KMS-11 (cell line): ENCODE data around the gene PKP3.
A peak's percentile ranks its signal among the peaks of the same experiment; 100 is the strongest.

Source experiments
- H2AFZ ChIP-seq: fragments of 200-600 bp; sonication (generic); 2 replicates; pipeline ENCODE4 v1.6.1; 2016; ENCODE audit warnings: antibody characterized with exemption, mixed run types, low read depth
- H3K27ac ChIP-seq: fragments of 200-600 bp; sonication (generic); 2 replicates; pipeline ENCODE4 v1.6.1; 2016; ENCODE audit warnings: mild to moderate bottlenecking, mixed run types
- H3K27me3 ChIP-seq: fragments of 200-600 bp; sonication (generic); 2 replicates; pipeline ENCODE4 v1.6.1; 2017; ENCODE audit warnings: mild to moderate bottlenecking, low read depth, mixed run types, moderate library complexity; ENCODE audit not compliant: insufficient read depth
- H3K36me3 ChIP-seq: fragments of 200-600 bp; sonication (generic); 2 replicates; pipeline ENCODE4 v1.6.1; 2017; ENCODE audit warnings: mild to moderate bottlenecking, mixed run types; ENCODE audit not compliant: insufficient read depth
- H3K4me1 ChIP-seq: fragments of 200-600 bp; sonication (generic); 2 replicates; pipeline ENCODE4 v1.6.1; 2016; ENCODE audit warnings: mild to moderate bottlenecking, low read depth, mixed run types; ENCODE audit not compliant: poor library complexity, severe bottlenecking
- H3K4me2 ChIP-seq: fragments of 200-600 bp; sonication (generic); 2 replicates; pipeline ENCODE4 v1.7.0; 2016; ENCODE audit warnings: mild to moderate bottlenecking, mixed run types
- H3K4me3 ChIP-seq: fragments of 200-600 bp; sonication (generic); IDR thresholded peaks from 2 replicates; pipeline ENCODE4 v1.6.1; 2017; ENCODE audit warnings: low read depth, low read length, mixed read lengths; ENCODE audit not compliant: insufficient read depth
- H3K79me2 ChIP-seq: fragments of 200-600 bp; sonication (generic); 2 replicates; pipeline ENCODE4 v1.6.1; 2016; ENCODE audit warnings: low read depth, mixed run types; ENCODE audit not compliant: insufficient read depth
- H3K9ac ChIP-seq: fragments of 200-600 bp; sonication (generic); 2 replicates; pipeline ENCODE4 v1.6.1; 2016; ENCODE audit warnings: mild to moderate bottlenecking, mixed run types
- H4K20me1 ChIP-seq: fragments of 200-600 bp; sonication (generic); 2 replicates; pipeline ENCODE4 v1.6.1; 2016; ENCODE audit warnings: mild to moderate bottlenecking, mixed run types; ENCODE audit not compliant: insufficient read depth
- CTCF ChIP-seq: fragments of 200-600 bp; sonication (generic); conservative IDR thresholded peaks from 2 replicates; pipeline ENCODE4 v1.6.1; 2017; ENCODE audit warnings: low read depth, mild to moderate bottlenecking, antibody characterized with exemption, low read length, moderate library complexity, mixed read lengths

Gene PKP3

DNA sequence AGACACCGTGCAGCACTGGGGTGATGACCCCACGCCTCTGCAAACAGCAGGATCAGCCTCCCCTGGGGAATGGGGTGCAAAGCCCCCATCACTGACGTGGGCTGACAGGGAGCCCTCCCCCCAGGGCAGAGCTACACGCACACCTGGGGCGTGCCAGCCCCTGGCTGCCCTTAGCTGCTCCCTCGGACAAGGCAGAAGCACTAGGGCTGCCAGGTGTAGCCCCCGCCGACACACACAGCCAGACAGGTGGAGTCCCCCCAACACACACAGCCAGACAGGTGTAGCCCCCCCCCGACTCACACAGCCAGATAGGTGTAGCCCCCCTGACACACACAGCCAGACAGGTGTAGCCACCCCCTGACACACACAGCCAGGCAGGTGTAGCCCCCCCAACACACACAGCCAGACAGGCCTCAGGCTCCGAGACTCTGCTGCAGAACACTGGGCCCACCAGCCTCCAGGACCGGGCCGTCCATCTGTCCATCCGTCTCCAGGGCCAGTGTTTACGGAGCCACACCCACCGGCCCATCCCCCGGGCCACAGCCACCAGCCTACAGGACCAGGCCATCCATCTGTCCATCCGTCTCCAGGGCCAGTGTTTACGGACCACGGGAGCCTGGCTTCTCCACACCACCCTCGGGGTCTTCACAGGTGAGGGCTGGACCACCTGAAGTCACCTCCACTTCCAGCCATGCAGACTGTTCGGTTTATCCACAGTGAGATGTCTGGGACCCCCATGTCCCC lies 44.3 kb downstream of the PKP3 start:
- H4K20me1 ChIP-seq, result no peaks in the 10 kb centered on the region
- H2AFZ ChIP-seq, result no peak overlapping the region
- TF ChIP-seq CTCF, result no peak
- no peaks in the 10 kb centered on the region for H3K27me3 ChIP-seq
- no peak overlapping the region for H3K4me3 ChIP-seq
- H3K79me2 ChIP-seq, result no peaks in the 10 kb centered on the region
- no peak overlapping the region for H3K9ac ChIP-seq
- no peaks in the 10 kb centered on the region for H3K36me3 ChIP-seq
- peaks cover 8% of the 10 kb centered on the region for H3K4me1 ChIP-seq
- H3K4me2 ChIP-seq, result no peak overlapping the region
- H3K27ac ChIP-seq, result no peak overlapping the region

- Histone ChIP-seq H3K4me1 (peaks cover 8% of the 10 kb centered on the region), H3K9ac (no peak overlapping the region), H3K27me3 (no peaks in the 10 kb centered on the region; the same call in 1 of the 2 replicates), H3K36me3 (no peaks in the 10 kb centered on the region), H3K4me3 (no peak overlapping the region), H3K4me2 (no peak overlapping the region), H4K20me1 (no peaks in the 10 kb centered on the region), H2AFZ (no peak overlapping the region), H3K27ac (no peak overlapping the region), H3K79me2 (no peaks in the 10 kb centered on the region)
- no peak for TF ChIP-seq CTCF
Measured at GRCh38 chr11:439315-440064, 45.5 kb downstream of the PKP3 start.

- TF ChIP-seq CTCF, result no peak
- Histone ChIP-seq H3K4me3 (no peak overlapping the region), H3K9ac (no peak overlapping the region)
Measured at GRCh38 chr11:440065-441042, 46.3 kb downstream of the PKP3 start.

DNA sequence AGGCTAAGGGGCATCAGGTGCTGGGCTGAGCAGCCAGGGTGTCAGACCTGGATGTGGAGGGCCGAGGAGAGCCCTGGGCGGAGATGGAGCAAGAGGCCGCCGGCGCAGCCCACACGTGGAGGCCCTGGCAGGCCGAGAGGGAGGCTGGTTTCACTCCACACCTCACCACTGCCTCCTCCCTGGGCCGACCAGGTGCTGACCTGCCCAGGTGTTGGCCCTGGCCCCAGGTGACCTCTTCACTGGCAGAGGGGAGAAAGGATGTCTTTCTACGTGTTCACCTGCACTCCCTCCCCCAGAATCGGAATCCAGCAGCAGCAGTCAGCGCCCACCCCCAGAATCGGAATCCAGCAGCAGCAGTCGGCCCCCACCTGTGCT lies 47.0 kb downstream of the PKP3 start:
- no peaks in the 10 kb centered on the region; the same call in 1 of the 2 replicates for H3K27me3 ChIP-seq
- no peaks in the 10 kb centered on the region for H3K36me3 ChIP-seq
- no peak overlapping the region; the same call in 1 of the 2 replicates for H2AFZ ChIP-seq
- no peak overlapping the region for H3K4me3 ChIP-seq
- H3K27ac ChIP-seq, result no peak overlapping the region
- no peaks in the 10 kb centered on the region for H4K20me1 ChIP-seq
- H3K4me1 ChIP-seq, result peaks cover 8% of the 10 kb centered on the region
- no peaks in the 10 kb centered on the region for H3K79me2 ChIP-seq
- peak overlapping the region; percentile 50; the same call in 1 of the 2 replicates for H3K9ac ChIP-seq
- peak overlapping the region; percentile 51 for H3K4me2 ChIP-seq
- TF ChIP-seq CTCF, result no peak

More at GRCh38 chr11:440065-441042, 46.3 kb downstream of the PKP3 start:
- no peak overlapping the region for H3K27ac ChIP-seq
- peaks cover 8% of the 10 kb centered on the region for H3K4me1 ChIP-seq
- H3K79me2 ChIP-seq, result no peaks in the 10 kb centered on the region
- H3K4me2 ChIP-seq, result peak overlapping the region; percentile 51; the same call in 1 of the 2 replicates
- H2AFZ ChIP-seq, result no peak overlapping the region
- no peaks in the 10 kb centered on the region; the same call in 1 of the 2 replicates for H3K27me3 ChIP-seq
- H4K20me1 ChIP-seq, result no peaks in the 10 kb centered on the region
- H3K36me3 ChIP-seq, result no peaks in the 10 kb centered on the region
